ENCODE results near the gene CAV3.

CAV3 gene

DNA sequence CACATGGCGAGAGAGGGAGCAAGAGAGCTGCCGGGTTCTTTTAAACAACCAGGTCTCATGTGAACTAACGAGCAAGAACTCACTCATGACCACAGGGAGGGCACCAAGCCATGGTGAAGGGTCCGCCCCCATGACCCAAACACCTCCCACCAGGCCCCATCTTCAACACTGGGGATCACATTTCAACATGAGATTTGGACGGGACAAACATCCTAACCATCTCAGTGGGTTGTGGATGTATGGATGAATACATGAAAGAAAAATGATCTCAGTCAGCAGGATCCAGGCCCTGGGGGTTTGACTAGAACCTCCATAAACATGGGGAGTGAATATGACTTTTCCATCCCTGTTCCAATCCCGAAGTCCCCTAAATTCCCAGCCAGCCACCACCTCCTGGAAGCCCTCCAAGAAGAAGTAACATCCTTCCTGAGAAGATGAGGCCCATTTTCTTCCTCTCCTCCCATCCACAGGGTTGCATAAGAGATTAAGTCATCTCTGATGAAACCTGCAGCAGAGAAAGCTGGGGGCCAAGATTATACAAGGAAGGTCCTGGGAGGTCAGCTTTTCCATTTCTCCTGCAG is 9.5 kb downstream of the CAV3 start:
- no peak for TF ChIP-seq CTCF (conservative IDR thresholded peaks at IDR 0.05; ENCODE audit: control insufficient read depth, insufficient read depth, low read depth, low read length)
- DNase-seq (ENCODE audit: low read depth), result peak; percentile 92
- no peak overlapping the region for H3K4me3 ChIP-seq (ENCODE audit: control insufficient read depth, low read depth, low read length)

GRCh38 chr3:8743911-8744310 is 10.3 kb downstream of the CAV3 start:
- no peak for TF ChIP-seq CTCF (conservative IDR thresholded peaks at IDR 0.05; ENCODE audit: control insufficient read depth, insufficient read depth, low read depth, low read length)
- DNase-seq (ENCODE audit: low read depth), result no peak

DNA sequence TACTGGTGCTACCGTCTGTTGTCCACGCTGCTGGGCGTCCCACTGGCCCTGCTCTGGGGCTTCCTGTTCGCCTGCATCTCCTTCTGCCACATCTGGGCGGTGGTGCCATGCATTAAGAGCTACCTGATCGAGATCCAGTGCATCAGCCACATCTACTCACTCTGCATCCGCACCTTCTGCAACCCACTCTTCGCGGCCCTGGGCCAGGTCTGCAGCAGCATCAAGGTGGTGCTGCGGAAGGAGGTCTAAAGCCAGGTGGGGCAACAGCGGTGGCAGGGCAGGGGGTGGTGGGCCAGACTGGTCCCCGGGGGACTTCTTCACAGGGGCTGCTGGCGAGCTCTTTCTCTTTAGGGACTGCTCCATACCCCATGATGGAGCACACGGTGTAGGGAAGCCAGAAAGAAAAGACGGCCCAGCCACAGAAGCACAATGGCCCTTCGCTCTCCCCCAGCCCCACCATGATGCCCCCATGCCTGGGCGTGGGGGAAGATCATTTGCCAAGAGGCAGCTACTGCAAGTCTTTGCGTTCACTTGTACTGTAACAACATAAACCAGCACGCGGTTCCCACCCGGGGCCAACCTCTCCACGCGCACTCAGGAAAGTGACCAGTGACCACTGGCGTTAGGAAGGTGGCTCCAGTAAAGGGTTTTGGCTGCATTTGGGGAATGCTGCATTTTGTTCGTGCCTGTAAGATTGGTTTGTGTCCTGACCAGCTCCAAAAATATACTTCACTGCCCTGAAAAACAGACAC is 12.2 kb downstream of the CAV3 start:
- TF ChIP-seq CTCF (conservative IDR thresholded peaks at IDR 0.05; ENCODE audit: control insufficient read depth, insufficient read depth, low read depth, low read length), result no peak
- H3K4me3 ChIP-seq (ENCODE audit: control insufficient read depth, low read depth, low read length), result no peak overlapping the region
- no peak for DNase-seq (ENCODE audit: low read depth)

More at GRCh38 chr3:8743911-8744310, 10.3 kb downstream of the CAV3 start:
- no peak overlapping the region for H3K4me3 ChIP-seq (ENCODE audit: control insufficient read depth, low read depth, low read length)

GRCh38 chr3:8746780-8747345 is 13.3 kb downstream of the CAV3 start:
- no peak for DNase-seq (ENCODE audit: low read depth)
- H3K4me3 ChIP-seq (ENCODE audit: control insufficient read depth, low read depth, low read length), result no peak overlapping the region
- no peak for TF ChIP-seq CTCF (conservative IDR thresholded peaks at IDR 0.05; ENCODE audit: control insufficient read depth, insufficient read depth, low read depth, low read length)

DNA sequence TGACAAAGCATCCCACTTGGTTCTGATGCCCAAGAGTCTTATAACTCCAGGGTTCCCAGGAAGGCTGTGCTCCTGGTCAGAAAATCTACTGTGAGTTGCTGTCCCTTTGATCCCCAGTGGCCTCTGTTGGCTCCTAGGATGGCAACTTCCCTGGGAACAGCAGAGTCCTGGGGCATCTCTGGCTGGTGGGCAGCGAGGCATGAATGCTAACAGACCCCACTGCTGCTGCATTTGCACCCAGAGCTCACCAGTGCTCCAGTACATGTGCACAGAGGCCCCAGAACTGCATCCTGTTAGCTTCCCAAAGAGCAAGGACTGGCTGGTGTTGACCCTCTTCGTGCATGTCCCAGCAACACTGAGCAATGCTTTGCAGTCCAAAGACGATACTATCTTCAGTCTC is 15.7 kb downstream of the CAV3 start:
- H3K4me3 ChIP-seq (ENCODE audit: control insufficient read depth, low read depth, low read length), result no peak overlapping the region

DNA sequence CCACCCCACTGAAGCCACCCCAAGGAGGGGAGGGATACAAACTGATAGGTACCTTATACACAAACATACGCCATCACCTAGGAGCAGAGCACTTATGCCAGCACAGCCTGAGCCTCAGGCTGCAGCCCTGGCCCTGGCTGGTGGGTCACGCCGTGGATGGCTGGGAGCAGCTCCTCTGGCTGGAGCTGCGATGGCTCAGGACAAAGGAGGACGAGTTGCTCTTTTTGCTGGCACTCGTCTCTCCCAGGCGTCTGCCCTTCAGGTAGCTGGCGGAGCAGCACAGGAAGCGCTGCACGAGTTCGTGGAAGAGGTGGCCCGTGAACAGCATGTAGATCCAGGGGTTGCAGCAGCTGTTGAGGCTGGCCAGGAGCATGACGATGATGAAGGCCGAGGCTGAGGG is 19.2 kb downstream of the CAV3 start:
- H3K4me3 ChIP-seq (ENCODE audit: control insufficient read depth, low read depth, low read length), result no peak overlapping the region
- TF ChIP-seq CTCF (conservative IDR thresholded peaks at IDR 0.05; ENCODE audit: control insufficient read depth, insufficient read depth, low read depth, low read length), result no peak
- no peak for DNase-seq (ENCODE audit: low read depth)

More for the DNA sequence above, 15.7 kb downstream of the CAV3 start:
- no peak for TF ChIP-seq CTCF (conservative IDR thresholded peaks at IDR 0.05; ENCODE audit: control insufficient read depth, insufficient read depth, low read depth, low read length)
- DNase-seq (ENCODE audit: low read depth), result no peak
